HG03432 (cell line): ENCODE data around the gene GPC6.

Experiments used
- ATAC-seq: cut with Tn5 transposase; IDR thresholded peaks from one replicate; pipeline ENCODE4 v1.9.1; 2021; ENCODE audit warnings: mild to moderate bottlenecking, moderate library complexity; ENCODE audit not compliant: unreplicated experiment

GPC6 gene

DNA sequence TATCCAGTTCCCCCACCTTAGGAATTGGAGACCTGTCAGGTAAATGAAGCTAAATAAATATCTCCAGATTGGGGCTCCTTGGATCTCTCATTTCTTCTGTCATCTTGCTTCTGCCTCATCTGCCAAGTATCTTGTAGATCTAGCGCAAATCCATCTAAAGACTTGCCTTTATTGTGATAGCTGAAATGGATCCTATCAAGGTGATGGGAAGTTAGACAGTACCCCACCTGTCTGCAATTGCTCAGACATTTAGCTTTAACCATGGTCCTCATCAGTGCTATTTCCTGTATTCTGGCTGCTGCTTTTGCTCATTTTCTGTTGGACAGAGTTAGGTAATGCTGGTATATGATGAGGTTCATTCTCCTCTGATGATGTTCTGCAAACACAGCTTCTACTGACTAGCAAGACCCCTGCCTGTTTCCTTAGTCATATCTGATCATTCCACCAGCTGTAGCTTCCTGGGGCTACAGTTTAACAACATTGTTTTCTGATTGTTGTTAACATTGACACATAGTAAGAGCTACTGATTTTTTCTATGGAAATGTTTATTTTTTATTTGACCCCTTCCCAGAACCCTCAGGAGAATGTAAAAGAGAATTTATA, 912.9 kb downstream of the GPC6 start:
- no peak for ATAC-seq

DNA sequence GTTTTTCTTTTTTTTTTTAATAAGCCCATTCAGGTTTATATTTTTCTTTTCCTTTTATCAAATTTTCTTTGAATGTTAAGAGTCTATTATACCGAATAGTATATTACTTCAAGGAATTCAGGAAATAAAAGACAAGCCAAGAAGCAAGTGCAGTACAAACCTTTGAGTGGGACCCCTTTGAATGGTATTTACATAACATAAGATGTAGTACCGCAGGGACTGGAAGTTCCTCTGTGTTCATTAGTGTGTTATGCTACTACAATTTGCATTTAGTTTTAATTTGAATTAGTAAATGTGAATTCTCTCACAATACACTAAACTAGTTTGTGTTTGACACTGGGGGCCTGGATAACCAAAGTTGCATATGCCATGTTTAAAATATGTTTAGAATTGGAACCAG, 913.4 kb downstream of the GPC6 start:
- no peak for ATAC-seq

DNA sequence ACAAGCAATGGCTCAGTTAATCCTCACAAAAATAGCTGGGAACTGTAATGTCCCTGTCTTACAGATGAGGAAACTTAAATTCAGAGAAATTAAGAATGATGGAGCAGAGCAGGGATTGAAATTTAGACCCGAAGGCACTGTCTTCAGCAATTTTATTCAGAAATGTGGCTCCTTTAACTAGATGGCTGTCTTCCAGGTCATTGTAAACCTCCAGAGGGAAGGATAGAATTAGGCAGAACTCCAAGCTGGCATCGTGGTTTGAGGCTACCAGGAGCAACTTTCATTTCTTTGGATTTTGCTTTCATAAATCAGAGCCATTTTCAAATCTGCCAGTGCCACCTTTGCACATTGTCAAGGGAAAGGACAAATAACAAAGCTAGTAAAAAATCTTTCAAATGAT, 913.9 kb downstream of the GPC6 start:
- no peak for ATAC-seq

DNA sequence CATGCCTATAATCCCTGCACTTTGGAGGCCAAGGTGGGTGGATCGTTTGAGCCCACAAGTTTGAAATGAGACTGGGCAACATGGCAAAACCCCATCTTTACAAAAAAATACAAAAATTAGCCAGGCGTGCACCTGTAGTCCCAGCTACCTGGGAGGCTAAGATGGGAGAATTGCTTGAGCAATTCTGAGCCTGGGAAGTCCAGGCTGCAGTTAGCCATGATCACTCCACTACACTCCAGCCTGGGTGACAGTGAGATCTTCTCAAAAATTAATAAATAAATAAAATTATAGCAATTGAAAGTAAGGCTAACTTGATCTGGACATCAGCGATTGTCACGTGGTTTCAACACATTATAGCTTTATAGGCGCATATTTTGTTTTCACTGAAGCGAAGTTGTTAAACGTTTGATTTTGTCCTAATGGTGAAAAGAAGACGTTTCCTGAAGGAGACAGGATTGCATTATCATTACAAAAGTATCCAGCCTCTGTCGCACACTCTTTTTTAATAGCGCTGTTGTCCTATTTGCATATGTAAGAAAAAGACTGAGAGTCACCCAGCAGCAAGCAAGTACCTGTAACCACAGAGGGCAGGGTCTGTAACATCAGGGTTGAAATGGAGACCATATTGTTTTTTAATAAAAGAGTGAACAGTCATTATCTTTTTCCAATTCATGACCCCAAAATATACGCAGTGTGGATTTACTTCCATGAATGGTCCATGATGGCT, 917.2 kb downstream of the GPC6 start:
- ATAC-seq: no peak

DNA sequence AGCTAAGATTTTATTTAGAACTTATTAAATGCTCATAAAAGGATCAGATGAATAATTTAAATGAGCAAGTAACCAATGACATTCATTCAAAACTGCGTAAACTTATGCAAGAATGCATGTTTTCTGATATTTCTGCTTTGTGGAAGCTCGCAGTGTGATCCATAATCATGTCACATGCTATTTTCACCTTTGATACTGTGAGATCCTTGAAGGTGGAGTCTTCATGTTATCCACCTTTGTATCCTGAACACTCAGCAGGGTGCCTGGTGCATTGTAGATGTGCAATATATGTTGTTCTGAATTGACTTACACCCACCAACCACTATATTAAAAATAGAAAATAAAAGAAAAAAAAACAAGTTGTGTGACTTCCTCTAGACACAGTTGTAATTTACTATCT, 919.4 kb downstream of the GPC6 start:
- no peak for ATAC-seq

DNA sequence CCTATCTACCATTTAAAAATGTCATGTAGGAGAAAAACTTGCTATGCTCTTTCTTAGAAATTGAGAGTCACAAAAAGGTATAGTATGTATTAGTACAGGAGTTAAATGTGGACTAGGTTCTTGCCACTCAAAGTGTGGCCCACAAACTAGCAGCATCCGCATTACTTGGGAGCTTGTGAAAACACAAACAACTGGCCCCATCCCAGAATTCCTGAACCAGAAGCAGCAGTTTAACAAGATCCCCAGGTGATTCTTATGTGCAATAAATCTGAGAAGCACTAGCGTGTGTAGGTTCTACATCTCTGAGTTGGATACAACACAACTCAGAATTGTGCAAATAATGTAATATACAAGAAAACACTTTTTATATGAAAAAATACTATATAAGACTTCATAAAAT, 927.0 kb downstream of the GPC6 start:
- ATAC-seq: no peak

DNA sequence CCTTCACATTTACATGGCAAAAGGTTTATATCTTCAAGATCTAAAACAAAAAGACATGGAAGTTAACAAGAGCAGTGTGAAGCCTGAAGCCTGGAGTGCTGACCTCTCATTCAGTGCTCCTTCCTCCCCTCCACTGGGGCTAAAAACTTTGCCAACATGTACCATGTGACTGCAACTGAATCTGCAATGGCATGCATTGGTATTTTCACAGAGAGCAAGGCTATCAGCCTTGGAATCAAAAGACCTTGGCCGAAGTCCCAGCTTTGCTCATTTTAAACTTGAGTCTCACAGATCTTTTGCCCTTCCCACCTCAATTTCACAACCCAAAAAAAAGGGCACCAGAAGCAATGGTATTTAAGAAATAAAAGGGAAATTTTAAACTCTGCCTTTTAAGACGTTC, 927.8 kb downstream of the GPC6 start:
- ATAC-seq: no peak

DNA sequence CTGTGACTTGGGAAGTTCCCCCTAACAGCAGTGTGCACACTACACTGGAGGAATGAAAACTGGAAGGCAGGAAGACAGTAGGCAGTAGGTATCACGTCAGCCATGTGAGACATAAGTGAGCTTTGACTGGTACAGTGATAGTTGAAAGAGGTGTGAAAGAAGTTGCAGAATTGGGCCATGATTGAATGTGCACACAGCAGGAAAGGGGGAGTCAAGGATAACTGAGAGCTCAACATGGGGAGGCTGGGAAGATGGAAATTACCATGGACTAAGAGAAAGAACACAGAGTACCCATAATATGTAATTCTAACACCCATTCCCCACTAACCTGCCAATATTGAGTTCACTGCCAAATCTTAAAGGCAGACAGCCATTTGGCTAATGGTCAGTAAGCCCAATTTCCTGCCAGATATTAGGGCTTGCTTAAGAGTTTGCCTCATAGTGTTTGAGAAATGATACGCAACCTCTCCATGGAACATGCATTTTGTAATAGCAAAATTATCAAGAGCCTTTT, 931.2 kb downstream of the GPC6 start:
- ATAC-seq: no peak

DNA sequence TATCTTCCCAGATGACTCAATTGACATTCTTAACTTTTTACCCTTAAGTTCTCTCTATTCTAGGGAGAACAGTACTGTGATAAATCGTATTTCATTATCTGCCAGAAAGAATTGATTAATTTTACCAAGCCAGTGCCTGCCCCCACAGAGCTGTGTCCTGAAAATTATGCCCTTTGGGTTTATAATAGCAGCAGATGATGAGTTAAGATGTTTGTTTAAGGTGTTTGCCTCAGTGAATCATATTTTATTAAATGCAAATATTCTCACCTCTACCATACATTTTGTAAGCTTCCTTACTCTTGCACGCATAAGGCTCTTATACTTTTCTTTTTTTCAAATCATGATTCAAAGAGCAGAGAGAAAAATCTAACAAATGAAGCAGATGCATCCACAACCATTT, 934.3 kb downstream of the GPC6 start:
- ATAC-seq: no peak

DNA sequence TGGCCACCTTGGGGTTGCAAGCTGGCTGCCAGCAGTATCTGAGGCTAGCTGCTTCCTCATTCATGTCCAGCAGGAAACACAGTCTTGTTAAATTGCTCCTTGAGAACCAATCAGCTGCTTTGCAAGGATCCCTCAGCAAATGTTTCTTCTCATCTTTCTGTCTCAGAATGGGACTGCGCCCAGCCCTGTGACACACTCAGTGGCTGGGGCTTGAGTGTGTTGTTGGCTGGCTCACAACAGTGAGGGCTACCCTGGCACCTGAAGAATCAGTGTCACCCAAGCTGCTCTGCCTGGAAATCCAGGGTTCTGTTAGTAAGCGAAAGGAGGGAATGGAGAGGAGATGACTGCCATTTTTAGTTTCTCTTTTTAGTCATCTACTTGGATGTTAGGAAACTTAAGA, 935.7 kb downstream of the GPC6 start:
- no peak for ATAC-seq

DNA sequence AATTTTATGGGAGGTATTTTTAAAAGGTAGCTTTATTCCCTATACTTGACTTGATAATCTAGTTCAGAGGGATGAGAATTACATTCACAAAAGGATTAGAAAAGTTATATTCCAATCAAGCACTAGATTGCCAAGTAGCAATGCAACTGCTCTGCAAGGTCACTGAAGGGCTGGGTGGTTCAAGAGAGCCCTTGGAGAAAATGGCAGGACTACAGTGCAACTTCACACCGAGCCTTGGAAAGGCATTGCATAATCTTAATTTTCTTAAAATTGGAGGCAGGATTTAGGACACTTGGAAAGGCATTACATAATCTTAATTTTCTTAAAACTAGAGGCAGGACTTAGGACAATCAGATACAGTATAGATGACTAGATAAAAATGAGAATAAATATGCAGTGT, 936.9 kb downstream of the GPC6 start:
- ATAC-seq: no peak

DNA sequence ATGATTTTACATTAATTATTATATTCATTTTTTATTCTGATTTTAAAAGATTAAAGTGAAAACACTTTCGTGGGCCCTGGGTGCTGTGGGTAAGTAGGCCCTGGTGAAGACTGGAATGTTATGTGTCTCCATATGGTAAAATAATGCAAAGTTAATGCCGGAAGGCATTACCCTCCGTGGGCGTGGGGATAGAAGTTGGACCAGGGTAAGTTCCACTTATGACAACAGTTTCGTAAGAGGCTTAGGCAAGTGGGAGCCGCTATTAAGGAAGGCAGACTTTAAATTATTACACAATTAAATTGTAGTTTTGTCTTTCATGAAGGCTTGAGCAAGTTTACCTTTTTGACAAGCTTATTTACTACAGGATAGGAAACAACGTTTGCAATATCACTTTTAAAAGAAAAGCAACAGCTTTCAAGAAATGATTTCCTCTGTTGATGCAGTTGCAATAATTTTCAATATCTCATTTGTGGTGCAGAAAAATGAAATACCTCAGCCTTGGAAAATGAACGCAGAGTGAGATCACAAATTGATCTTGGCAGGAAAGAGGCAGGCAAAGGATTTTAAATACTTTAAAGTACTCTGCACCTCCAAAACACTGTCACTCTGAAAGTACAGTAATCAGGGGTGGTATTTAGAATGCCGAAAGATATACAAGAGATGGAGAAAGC, 942.3 kb downstream of the GPC6 start:
- ATAC-seq: no peak

DNA sequence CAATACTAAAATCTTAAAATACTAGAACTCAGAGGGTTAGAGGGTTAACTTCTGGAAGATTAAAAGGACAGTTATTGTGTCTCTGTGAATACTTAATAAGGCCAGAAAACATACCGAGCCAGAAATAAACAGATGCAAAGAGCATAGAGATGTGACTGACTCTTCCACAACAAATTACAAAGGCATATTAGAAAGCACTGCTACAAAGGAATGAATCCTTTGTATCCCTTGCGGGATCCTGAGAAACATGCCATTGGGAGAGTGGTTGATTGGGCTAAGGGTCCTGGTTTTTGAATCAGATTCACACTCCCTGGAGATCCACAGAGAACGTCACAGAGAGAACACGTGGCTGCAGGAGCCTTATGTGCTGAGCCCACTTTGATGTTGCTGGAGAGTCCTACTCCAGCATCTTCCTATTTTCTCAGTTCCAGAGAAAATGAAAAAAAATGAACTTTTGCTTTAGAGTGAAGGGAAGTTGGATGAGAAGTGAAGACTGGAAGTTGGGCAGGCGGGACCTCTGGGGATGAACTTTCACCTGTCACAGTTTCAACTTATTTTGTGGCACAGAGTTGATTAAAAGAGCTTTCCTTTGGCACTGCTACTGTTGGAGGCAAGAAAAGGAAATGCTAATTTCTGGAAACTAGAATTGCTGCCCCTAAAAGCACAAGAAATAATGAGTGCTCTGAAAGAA, 943.0 kb downstream of the GPC6 start:
- no peak for ATAC-seq

DNA sequence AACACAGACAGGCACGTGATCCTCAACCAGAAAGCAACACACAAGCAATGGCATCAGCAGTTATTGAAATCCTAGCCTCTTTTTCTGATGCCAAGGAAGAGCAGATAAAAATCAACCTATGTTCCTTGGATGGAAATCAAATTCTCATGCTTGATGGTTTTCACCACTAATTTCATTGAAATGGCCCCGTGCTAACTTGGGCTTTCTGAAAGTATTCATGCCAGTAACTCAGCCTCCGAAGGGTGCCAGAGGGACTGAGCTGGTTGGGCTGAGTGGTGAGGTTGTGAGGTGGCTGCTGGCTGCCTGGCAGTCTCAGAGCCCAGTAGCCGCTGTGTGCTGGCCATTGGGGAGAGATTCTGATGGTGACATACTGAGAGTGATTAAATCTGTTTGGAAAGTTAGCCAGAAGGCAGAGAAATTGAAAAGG, 943.6 kb downstream of the GPC6 start:
- no peak for ATAC-seq

DNA sequence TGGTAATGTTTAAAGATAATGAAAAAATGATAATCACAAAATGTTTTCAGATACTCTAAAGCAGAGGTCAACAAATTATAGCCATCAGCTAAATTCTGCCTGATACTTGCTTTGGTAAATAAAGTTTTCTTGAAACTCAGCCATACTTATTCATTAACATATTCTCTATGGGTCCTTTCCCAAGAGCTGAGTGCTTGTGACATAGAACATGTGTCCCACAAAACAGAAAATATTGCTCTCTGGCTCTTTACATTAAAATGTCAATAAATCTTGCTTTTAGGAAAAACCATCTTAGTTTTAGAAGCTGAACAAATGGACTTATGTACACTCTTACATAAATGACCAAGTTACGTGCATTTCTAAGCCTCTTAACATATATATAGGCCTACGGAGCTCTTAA, 945.8 kb downstream of the GPC6 start:
- no peak for ATAC-seq

DNA sequence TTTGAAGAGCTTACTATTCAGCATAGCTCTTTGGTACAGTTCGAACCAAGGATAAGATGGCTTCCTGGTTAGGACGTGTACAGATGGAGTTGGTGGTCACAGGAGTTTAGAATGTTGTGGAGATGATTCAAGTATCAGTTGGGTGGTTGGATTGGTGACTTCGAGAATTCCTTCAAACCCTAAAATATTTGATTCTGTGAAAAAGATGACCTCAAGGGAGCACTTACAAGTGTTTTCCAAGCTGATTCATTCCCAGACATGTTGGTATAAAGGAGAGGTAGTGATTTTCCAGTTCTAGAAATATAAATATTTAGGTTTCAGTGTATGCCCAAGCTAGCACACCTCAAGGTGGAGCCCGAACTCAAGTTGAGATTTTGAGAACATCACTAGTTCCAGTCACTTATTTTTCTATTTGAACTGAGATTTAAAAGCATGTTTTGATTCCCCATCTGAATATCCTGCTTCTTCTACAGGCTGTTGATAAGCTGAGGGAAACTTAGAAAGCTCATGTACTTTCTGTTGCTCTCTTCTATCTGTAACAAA, 946.8 kb downstream of the GPC6 start:
- ATAC-seq: no peak

DNA sequence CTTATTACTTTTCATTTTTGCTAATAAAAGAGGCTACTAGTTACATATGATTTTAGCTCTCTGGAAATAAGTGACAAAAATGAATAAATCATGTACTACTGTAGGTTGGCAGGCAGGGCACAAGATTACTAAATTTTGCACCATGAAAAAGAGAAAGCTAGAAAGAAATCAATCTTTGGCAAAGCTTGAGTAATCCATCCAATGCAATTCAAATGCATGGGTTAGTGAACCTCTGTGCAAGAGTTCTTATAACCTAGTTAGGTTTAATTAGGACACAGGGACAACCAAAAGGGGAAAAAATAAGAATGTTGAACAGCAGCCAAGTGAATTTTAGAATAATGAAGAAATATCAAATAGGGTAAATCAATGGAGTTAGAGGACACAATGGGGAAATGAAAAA, 947.4 kb downstream of the GPC6 start:
- no peak for ATAC-seq

DNA sequence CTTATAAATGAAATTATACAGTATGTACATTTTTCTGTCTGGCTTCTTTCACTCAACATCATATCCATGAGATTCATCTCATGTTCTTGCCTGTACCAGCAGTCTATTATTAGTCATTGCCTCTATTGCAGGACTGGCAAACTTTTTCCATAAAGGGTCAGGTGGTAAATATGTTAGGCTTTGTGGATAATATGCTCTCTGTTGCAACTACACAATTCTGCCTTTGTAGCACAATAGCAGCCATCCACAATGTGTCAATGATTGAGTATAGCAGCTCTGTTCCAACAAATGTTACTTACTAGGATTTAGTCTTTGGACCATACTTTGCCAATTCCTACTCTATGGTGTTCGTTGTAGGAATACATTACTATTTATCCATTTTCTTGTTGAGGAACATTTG, 948.5 kb downstream of the GPC6 start:
- no peak for ATAC-seq

DNA sequence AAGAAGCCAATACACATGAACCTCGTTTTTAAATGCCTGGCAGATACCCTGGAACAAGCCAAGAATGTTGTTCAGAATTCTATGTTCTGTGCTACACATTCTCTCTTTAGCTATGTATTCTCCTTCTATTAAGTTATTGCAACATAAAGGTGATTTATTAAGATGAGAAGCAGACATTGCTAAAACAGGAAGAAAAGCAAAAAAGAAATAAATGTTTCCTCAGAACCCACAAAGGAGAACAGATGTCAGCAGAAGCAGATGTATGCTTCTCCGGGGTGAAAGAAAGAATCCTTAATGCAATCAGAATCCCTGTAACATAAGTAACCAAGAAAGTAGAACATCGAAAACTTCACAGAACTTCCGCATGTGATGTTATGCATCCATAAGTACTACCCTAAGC, 950.0 kb downstream of the GPC6 start:
- ATAC-seq: no peak

DNA sequence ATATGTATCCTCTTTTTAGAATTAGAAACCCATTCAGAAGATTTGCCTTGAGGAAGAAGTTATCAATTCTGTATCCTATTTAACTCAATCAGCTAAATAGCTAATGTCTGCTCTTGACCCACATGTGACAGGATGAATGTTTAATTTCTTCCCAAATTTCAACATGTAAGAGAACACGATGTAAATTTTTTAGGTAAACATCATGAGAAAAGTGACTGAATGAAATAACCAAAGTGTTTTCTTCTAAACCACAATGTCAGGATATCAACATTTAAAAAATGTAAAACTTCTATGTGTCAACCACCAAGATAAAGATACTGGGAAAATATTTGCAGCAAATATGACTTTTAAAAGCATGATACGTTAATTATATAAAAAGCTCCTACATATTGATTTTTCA, 950.4 kb downstream of the GPC6 start:
- no peak for ATAC-seq

DNA sequence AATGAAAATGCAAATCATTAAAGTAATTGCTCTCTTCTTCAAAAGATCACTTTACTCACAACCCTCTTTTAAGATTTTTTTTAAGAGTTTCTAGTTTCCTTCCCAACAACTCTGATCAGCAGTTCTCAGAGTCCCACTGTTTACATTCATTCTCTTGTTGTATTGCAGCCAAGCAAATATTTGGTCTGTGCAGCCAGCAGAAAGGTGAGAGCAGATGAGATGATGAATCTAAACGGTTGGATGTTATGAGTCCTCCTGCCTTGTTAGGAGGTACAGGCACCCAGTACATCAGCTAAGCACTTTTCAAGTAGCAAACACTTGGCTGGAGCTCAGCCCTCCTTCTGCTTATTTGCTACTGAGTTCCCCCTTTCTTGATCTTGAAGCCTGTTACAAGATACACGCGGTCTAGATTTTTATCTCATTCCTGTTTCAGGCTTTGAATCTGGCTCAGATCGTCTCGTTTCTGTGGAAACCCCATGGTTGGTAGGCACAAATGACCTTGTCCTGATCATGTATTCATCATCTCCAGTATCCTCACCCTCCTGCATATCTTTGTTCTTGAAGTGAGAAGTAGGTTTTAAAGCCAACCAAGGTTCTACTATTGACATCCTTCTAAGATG, 952.1 kb downstream of the GPC6 start:
- ATAC-seq: no peak
